Kidney (tissue), 14 donors: ENCODE data around the gene UGT1A10. TPM values are rescaled to one million over a fixed set of nuclear protein-coding genes. Genes with fewer than 3 reads are reported as not detected.

Source experiments
- DNase-seq, 5 donors: peaks; one replicate each; pipeline ENCODE4 v3.0.0-alpha.2; 2013 to 2020
- FAIRE-seq: peaks from 2 replicates; lab custom pipeline; 2012; peaks lifted over from hg19 to GRCh38; lab: Jason Lieb, UNC
- H3K27ac ChIP-seq, 2 donors: one replicate each; pipeline ENCODE4 v1.7.0; 2013; ENCODE audit warnings: low read depth in 2 of 2, low read length in 2 of 2, inconsistent platforms in 1 of 2
- H3K27me3 ChIP-seq: one replicate; pipeline ENCODE4 v1.7.1; 2013; ENCODE audit warnings: low read length, inconsistent platforms; ENCODE audit not compliant: control insufficient read depth, insufficient read depth
- H3K36me3 ChIP-seq, 3 donors: one replicate each; pipeline versions ENCODE4 v1.7.0 to v1.7.1; 2013; ENCODE audit warnings: low read length in 3 of 3, control low read depth in 1 of 3, inconsistent platforms in 1 of 3; ENCODE audit not compliant: insufficient read depth in 3 of 3, control insufficient read depth in 2 of 3
- H3K4me1 ChIP-seq, 3 donors: one replicate each; pipeline versions ENCODE4 v1.7.0 to v1.7.1; 2013; ENCODE audit warnings: low read length in 3 of 3, inconsistent platforms in 1 of 3, low read depth in 1 of 3; ENCODE audit not compliant: control insufficient read depth in 2 of 3, insufficient read depth in 2 of 3
- H3K4me3 ChIP-seq, 3 donors: one replicate each; pipeline versions ENCODE4 v1.7.0 to v1.8.1; 2013; ENCODE audit warnings: low read length in 3 of 3, control low read depth in 1 of 3, inconsistent platforms in 1 of 3
- H3K9ac ChIP-seq, 3 donors: one replicate each; pipeline versions ENCODE4 v1.7.0 to v1.7.1; 2013; ENCODE audit warnings: low read length in 3 of 3, control low read depth in 1 of 3, inconsistent platforms in 1 of 3
- H3K9me3 ChIP-seq, 3 donors: one replicate each; pipeline versions ENCODE4 v1.7.0 to v1.7.1; 2013; ENCODE audit warnings: low read length in 3 of 3, control low read depth in 1 of 3, inconsistent platforms in 1 of 3; ENCODE audit not compliant: control insufficient read depth in 2 of 3, insufficient read depth in 1 of 3
- CTCF ChIP-seq: IDR thresholded peaks from 3 replicates; pipeline ENCODE4 v1.5.1; 2012; ENCODE audit warnings: mild to moderate bottlenecking, moderate library complexity, borderline replicate concordance; ENCODE audit not compliant: insufficient read depth; ENCODE audit errors: extremely low read depth
- intact Hi-C: fragments of 100-400 bp; cut with DNase I; formaldehyde crosslinking; loops from one replicate; pipeline ENCODE4 v1.11.1; 2022
- polyA plus RNA-seq: library from polyadenylated mRNA; stranded (reverse); fragments of 350-450 nt; fragmentation: Illumina TruSeq; extraction: RNeasy Lipid Tissue Mini Kit (QIAGEN cat#74804); gene quantifications from one replicate; pipeline ENCODE4 v1.2.3, GENCODE V29; 2014; ENCODE audit warnings: low read depth, low replicate concordance; ENCODE audit not compliant: insufficient read depth
- total RNA-seq: library from RNA; stranded (reverse); fragmentation: NEBNext Ultra II Directional; extraction: Animal tissue kit (Norgen Biotek cat#: 25700); gene quantifications from one replicate; pipeline ENCODE4 v1.2.1, GENCODE V29; 2021
- donor health status: control.
- donor health status: control.
- donor health status: control.
- donor health status: control.
- donor health status: control.
- donor health status: DM: yes; HTN: yes; CAD: no.
- donor health status: Normal renal cell carcinoma (clear cell type).

The UGT1A10 gene
- total and polyA plus RNA-seq, 2 donors from 2014 or later, result 6.6 TPM; not detected in 1

DNA sequence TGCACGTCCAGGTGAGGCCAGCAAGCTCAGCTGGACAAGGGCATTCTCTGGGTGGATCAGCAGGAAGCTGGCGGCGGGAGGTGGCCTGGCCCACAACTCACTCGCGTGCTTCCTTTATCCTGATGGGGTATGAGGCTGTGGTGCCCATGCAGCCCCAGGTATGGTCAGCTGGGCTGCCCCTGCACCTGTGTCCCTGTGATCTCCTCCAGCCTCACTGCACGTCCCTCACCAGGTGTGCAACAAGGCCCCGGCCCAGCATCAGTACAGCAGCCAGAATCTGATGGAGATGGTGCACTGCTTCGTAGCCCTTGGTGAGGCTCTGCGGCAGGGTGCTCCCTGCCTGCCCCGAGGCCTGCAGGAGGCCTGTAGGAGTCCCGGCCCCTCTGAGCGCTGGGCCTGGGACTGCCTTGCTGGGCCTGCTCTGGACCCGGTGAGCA lies 159.5 kb downstream of the UGT1A10 start:
- Histone ChIP-seq H3K36me3 (no peaks in the 10 kb centered on the region), H3K9me3 (no peaks in the 10 kb centered on the region), H3K27me3 (no peaks in the 10 kb centered on the region), H3K4me1 (no peaks in the 10 kb centered on the region), H3K4me3 (no peak overlapping the region), H3K27ac (no peak overlapping the region), H3K9ac (no peak overlapping the region)
- FAIRE-seq (no peak), DNase-seq (peak in 1 of 5 donors; percentile 38)
- intact Hi-C loops, result no loop called here
- TF ChIP-seq CTCF, result no peak

- no peaks in the 10 kb centered on the region for H3K27me3 ChIP-seq
- intact Hi-C loops, result no loop called here
- no peaks in the 10 kb centered on the region for H3K9me3 ChIP-seq
- DNase-seq (no peak), FAIRE-seq (no peak)
- no peaks in the 10 kb centered on the region for H3K4me1 ChIP-seq
- H3K4me3 ChIP-seq, result no peak overlapping the region
- H3K9ac ChIP-seq, result no peak overlapping the region
- no peak overlapping the region for H3K27ac ChIP-seq
- TF ChIP-seq CTCF, result no peak
- H3K36me3 ChIP-seq, result no peaks in the 10 kb centered on the region
These were observed 160.0 kb downstream of the UGT1A10 start for GRCh38 chr2:233796254-233796653.

- H3K4me3 ChIP-seq, result no peak overlapping the region
- no peaks in the 10 kb centered on the region for H3K27me3 ChIP-seq
- H3K36me3 ChIP-seq, result no peaks in the 10 kb centered on the region
- H3K4me1 ChIP-seq, result no peaks in the 10 kb centered on the region
- no peaks in the 10 kb centered on the region for H3K9me3 ChIP-seq
- no peak overlapping the region for H3K27ac ChIP-seq
- TF ChIP-seq CTCF, result no peak
- H3K9ac ChIP-seq, result no peak overlapping the region
- intact Hi-C loops, result no loop called here
- FAIRE-seq, result no peak
- DNase-seq, result peak in 1 of 5 donors; percentile 46
These were observed 162.3 kb downstream of the UGT1A10 start for GRCh38 chr2:233798335-233799086.
